CD4-positive, alpha-beta T cell treated with Interleukin-2 at 100 ng/mL for 4 hours (primary cell): ENCODE data around the gene MYO1D.

ENCODE experiments used
- DNase-seq: peaks from one replicate; pipeline ENCODE4 v3.0.0-alpha.2; 2020; ENCODE audit warnings: low spot score

Gene MYO1D

GRCh38 chr17:32503251-32504165, 373.4 kb downstream of the MYO1D start:
- peak; percentile 72 for DNase-seq

GRCh38 chr17:32502710-32503109, 374.2 kb downstream of the MYO1D start:
- no peak for DNase-seq

GRCh38 chr17:32502013-32502412, 374.9 kb downstream of the MYO1D start:
- DNase-seq: no peak

- DNase-seq: no peak
Measured at GRCh38 chr17:32498391-32498790, 378.5 kb downstream of the MYO1D start.

GRCh38 chr17:32497431-32498205, 379.3 kb downstream of the MYO1D start:
- no peak for DNase-seq

GRCh38 chr17:32496395-32497073, 380.4 kb downstream of the MYO1D start:
- no peak for DNase-seq

GRCh38 chr17:32495359-32496231, 381.3 kb downstream of the MYO1D start:
- DNase-seq: no peak

- no peak for DNase-seq
Measured at GRCh38 chr17:32494621-32495358, 382.1 kb downstream of the MYO1D start.

GRCh38 chr17:32493976-32494513, 382.9 kb downstream of the MYO1D start:
- DNase-seq: no peak

GRCh38 chr17:32493571-32493970, 383.4 kb downstream of the MYO1D start:
- DNase-seq: no peak

- DNase-seq: no peak
Measured at GRCh38 chr17:32492648-32493289, 384.2 kb downstream of the MYO1D start.

GRCh38 chr17:32492264-32492589, 384.7 kb downstream of the MYO1D start:
- no peak for DNase-seq

GRCh38 chr17:32491371-32492263, 385.3 kb downstream of the MYO1D start:
- DNase-seq: no peak

GRCh38 chr17:32490101-32490482, 386.8 kb downstream of the MYO1D start:
- no peak for DNase-seq

- DNase-seq: no peak
Measured at GRCh38 chr17:32489320-32490100, 387.4 kb downstream of the MYO1D start.

GRCh38 chr17:32488604-32489180, 388.2 kb downstream of the MYO1D start:
- DNase-seq: no peak

- no peak for DNase-seq
Measured at GRCh38 chr17:32488177-32488542, 388.8 kb downstream of the MYO1D start.
